Left ventricle myocardium inferior (tissue), 1 donor: ENCODE measurements around the gene RAC2. TPM values are rescaled to one million over a fixed set of nuclear protein-coding genes. Genes with fewer than 3 reads are reported as not detected.
"Not testable (repeated sequence)": the region's sequence is repeated elsewhere in the genome, so short reads cannot be mapped to it uniquely, and the experiment has no call there.

Experiments
- DNase-seq: peaks from one replicate; pipeline ENCODE4 v3.0.0-alpha.2; 2020
- H3K27ac ChIP-seq: fragments of 200-600 bp; replicated peaks from 2 replicates; pipeline ENCODE4 v1.8.0; 2021
- H3K27me3 ChIP-seq: fragments of 200-600 bp; 2 replicates; pipeline ENCODE4 v1.8.0; 2021; ENCODE audit warnings: low read depth
- H3K36me3 ChIP-seq: fragments of 200-600 bp; 2 replicates; pipeline ENCODE4 v1.8.0; 2021
- H3K4me1 ChIP-seq: fragments of 200-600 bp; 2 replicates; pipeline ENCODE4 v1.8.0; 2021
- H3K4me3 ChIP-seq: fragments of 200-600 bp; 2 replicates; pipeline ENCODE4 v1.8.0; 2021; ENCODE audit warnings: mild to moderate bottlenecking, moderate library complexity
- H3K9me3 ChIP-seq: fragments of 200-600 bp; replicated peaks from 2 replicates; pipeline ENCODE4 v1.8.0; 2021
- CTCF ChIP-seq: fragments of 200-600 bp; IDR thresholded peaks from 2 replicates; pipeline ENCODE4 v1.8.0; 2021; ENCODE audit warnings: antibody characterized with exemption, mild to moderate bottlenecking, borderline replicate concordance
- intact Hi-C: fragments of 100-400 bp; cut with micrococcal nuclease; formaldehyde crosslinking; loops from one replicate; pipeline ENCODE4 v1.11.0; 2022
- total RNA-seq: library from RNA; stranded (reverse); fragmentation: NEBNext Ultra II Directional; extraction: Animal tissue kit (Norgen Biotek cat#: 25700); gene quantifications from one replicate; pipeline ENCODE4 v1.2.1, GENCODE V29; 2021
- donor health status: DM: no; HTN: yes; CAD: no; lungs with severe emphysema.

RAC2 gene
- total RNA-seq, 1 donor from 2014 or later = 1.8 TPM

DNA sequence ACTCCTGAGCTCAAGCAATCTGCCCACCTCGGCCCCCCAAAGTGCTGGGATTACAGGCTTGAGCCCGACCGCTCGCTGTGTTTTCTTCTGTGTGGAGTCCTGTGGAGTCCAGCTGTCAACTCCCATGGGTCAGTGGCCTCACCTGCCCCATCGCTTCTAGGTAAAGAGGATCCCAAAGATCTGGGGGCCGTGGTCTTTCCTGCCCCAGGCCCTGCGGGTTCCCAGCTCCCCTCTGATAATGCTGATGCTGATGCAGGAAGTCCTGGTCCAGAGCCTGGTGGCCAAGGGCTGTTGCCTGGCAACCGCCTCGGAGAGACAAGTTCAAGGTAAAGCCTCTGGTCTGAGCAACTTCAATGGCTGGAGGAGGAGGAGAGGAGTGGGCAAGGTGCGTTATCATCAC is 41.4 kb downstream of the RAC2 start:
- DNase-seq = no peak
- no peak for TF ChIP-seq CTCF
- peaks cover 20% of the 10 kb centered on the region for H3K4me1 ChIP-seq
- H3K36me3 ChIP-seq = no peaks in the 10 kb centered on the region
- H3K27me3 ChIP-seq = peaks cover 9% of the 10 kb centered on the region
- no peak overlapping the region for H3K27ac ChIP-seq
- no peaks in the 10 kb centered on the region for H3K9me3 ChIP-seq
- H3K4me3 ChIP-seq = no peak overlapping the region
- intact Hi-C loops = loop anchor here (5.0 kb wide), 1 partner anchor 40 kb away; no protein-coding TSS in a partner anchor

DNA sequence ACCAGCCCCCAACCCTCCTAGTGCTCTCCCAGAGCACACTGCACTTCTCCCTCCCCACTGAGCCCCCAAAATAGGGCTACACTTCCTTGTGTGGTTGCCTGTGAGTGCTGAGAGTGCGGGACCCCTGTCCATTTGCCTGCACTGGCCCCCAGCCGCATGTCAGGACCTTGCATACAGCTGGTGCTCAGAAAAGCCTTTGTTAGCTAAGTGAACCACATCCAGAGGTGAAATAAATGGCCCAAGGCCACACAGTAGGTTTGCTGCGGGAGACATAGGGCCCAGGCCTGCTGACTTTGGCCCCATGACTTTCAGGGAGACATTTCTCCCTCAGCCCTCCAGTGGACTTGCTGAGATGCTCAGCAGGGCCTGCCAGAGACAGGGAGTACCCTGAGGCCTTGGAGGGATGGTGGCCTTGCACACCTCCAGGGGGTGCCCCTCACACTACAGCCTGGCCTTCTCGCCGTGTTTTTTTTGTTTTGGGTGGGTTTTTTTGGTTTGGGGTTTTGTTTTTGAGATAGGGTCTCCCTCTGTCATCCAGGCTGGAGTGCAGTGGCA is 42.0 kb downstream of the RAC2 start:
- no peak for DNase-seq
- H3K9me3 ChIP-seq = no peaks in the 10 kb centered on the region
- no peak for TF ChIP-seq CTCF
- intact Hi-C loops = loop anchor here (5.0 kb wide), 1 partner anchor 40 kb away; no protein-coding TSS in a partner anchor
- no peak overlapping the region for H3K4me3 ChIP-seq
- peaks cover 3% of the 10 kb centered on the region for H3K27me3 ChIP-seq
- H3K27ac ChIP-seq = no peak overlapping the region
- H3K4me1 ChIP-seq = peaks cover 26% of the 10 kb centered on the region
- H3K36me3 ChIP-seq = no peaks in the 10 kb centered on the region

DNA sequence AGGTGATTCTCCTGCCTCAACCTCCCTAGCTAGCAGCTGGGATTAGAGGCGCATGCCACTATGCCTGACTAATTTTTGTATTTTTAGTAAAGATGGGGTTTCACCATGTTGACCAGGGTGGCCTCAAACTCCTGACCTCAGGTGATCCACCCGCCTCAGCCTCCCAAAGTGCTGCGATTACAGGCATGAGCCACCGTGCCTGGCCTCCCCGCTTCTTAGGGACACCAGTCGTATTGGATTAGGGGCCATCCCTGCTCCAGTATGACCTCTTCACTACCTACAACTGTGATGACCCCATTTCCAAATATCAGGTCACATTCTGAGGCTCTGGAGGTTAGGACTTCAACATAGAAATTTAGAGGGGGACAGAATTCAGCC is 42.6 kb downstream of the RAC2 start:
- not testable (repeated sequence) for H3K36me3 ChIP-seq, H3K27me3 ChIP-seq, DNase-seq, H3K9me3 ChIP-seq, H3K27ac ChIP-seq, H3K4me3 ChIP-seq
- peaks cover 32% of the 10 kb centered on the region for H3K4me1 ChIP-seq
- intact Hi-C loops = loop anchor here (5.0 kb wide), 1 partner anchor 39 kb away; no protein-coding TSS in a partner anchor

GRCh38 chr22:37199760-37200108 is 44.3 kb downstream of the RAC2 start:
- H3K4me3 ChIP-seq = peak overlapping the region; percentile 81

GRCh38 chr22:37199103-37199759 is 44.8 kb downstream of the RAC2 start:
- peaks cover 44% of the 10 kb centered on the region for H3K4me1 ChIP-seq
- TF ChIP-seq CTCF = peak; percentile 96
- no peaks in the 10 kb centered on the region for H3K9me3 ChIP-seq
- intact Hi-C loops = no loop called here
- no peaks in the 10 kb centered on the region for H3K27me3 ChIP-seq
- H3K36me3 ChIP-seq = no peaks in the 10 kb centered on the region
- peak; percentile 98 for DNase-seq
- peak overlapping the region; percentile 98 for H3K27ac ChIP-seq
- H3K4me3 ChIP-seq = peak overlapping the region; percentile 81

More at GRCh38 chr22:37199760-37200108, 44.3 kb downstream of the RAC2 start:
- no peak for DNase-seq
- TF ChIP-seq CTCF = peak; percentile 16
- intact Hi-C loops = loop anchor here (5.0 kb wide), 1 partner anchor 37 kb away; no protein-coding TSS in a partner anchor
- H3K4me1 ChIP-seq = peaks cover 44% of the 10 kb centered on the region
- no peaks in the 10 kb centered on the region for H3K9me3 ChIP-seq
- H3K27me3 ChIP-seq = no peaks in the 10 kb centered on the region
- H3K36me3 ChIP-seq = no peaks in the 10 kb centered on the region
- peak overlapping the region; percentile 98 for H3K27ac ChIP-seq
